IPS DF 4.7 (cell line): ENCODE measurements around the gene GRIPAP1.
"Not testable (repeated sequence)": the region's sequence is repeated elsewhere in the genome, so short reads cannot be mapped to it uniquely, and the experiment has no call there.

Source experiments
- DNase-seq: peaks from one replicate; pipeline ENCODE4 v3.0.0-alpha.2; 2013; ENCODE audit warnings: low spot score; ENCODE audit errors: extremely low read depth

GRIPAP1 gene

DNA sequence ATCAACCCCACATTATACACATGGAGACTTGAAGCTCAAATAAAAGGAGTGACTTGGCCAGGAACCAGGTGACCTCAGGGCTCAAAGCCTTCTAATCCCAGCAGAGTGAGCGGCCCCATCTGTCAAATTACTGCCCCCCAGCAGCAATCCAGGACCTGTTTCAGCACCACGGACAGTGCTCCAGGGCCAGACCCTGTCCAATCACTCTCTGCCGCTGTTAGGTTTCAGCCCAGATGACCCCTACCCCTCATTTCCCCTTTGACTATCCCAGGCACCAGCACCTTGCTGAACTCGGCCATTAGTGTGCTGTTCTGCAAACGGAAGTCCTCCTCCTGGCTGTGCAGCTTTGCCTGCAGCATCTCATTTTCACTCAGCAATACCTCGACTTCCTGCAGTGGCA is 5.1 kb downstream of the GRIPAP1 start:
- no peak for DNase-seq

DNA sequence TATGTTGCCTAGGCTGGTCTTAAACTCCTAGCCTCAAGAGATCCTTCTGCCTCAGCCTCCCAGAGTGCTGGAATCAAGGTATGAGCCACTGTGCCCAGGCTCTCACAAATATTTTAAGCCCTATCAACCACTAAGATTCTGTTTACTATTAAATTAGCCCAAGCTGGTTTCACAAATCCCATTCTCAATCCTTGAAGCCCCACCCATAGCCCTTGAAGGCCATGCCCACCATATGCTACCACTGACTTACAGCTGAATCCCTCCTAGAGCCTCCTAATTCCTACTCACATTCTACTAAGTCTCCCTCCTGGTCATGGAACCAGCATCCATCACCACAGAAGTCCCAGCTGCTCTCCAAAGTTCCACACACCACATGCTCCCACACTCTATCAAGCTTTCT is 9.7 kb downstream of the GRIPAP1 start:
- no peak for DNase-seq

DNA sequence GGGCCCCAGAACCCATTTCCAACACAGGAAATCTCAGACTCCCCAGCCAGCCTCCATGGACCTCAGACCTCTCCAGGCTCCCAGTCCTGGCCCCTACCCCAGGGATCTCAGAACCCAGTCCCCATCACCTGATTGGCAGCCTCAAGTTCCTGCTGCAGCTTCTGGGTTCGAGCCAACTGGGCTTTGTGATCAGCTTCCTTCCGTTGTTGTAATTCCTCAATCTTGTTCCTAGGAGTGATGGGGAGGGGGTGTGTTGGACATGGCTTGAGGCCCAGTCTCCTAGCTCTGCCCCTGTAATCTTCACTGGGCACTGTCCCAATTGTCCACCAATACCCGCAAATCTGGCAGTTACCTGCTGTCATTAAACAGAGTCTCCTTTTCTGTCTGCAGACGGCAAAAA is 12.6 kb downstream of the GRIPAP1 start:
- DNase-seq: no peak

DNA sequence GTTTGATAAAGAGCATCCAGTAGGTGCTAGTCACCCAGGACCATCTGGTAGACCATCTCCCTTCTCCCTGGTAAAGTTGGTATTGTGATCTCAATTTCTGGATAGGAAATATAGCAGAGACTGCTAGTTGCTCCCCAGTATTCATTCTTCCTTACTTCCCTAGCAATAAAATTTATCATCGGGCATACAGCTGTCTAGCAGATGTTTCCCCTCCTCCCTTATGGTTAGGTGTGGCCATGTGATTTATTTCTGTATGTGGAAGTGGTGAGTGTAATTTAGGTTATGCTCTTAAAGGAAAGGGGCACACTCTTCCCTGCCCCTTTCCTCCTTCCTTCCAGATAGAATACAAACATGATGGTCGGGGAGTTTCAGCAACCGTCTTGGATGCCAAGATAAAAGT is 18.2 kb downstream of the GRIPAP1 start:
- no peak for DNase-seq

DNA sequence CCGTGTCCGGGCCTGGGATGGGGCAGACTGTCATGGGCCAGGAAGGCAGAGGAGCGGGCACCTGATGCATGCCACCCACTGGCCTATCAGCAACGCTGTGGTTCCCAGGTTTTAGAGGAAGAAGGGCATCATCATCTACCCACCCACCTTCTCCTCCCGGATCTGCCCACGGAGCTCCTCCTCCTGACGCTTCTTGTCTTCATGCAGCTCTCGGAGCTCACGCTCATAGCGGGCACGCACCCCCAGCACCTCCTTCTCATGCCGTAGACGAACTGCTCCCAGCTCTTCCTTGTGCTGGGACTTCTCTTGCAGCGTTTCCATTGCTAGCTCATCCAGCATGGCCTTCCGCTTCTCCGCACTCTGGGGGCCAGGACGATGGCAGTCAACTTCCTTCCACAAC is 19.0 kb downstream of the GRIPAP1 start:
- no peak for DNase-seq

DNA sequence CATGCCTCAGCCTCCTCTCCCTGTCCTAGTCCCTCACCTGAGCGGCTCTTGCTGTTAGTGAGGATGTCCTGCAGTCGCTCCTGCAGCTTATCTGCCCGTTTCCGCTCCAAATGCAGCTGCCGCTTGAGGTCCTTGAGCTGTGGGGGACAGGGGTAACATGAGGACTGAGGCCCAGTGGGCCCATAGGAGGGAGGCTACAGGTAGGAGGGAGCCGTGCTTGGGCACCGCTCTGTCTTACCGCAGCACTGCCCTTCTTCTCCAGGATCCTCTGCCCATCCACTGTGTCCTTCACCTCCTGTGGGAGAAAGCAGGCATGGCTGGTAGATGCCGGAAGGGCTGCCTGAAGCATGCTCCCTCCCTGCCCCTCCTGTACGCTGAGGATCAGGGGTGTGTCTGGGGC is 20.9 kb downstream of the GRIPAP1 start:
- DNase-seq: no peak

DNA sequence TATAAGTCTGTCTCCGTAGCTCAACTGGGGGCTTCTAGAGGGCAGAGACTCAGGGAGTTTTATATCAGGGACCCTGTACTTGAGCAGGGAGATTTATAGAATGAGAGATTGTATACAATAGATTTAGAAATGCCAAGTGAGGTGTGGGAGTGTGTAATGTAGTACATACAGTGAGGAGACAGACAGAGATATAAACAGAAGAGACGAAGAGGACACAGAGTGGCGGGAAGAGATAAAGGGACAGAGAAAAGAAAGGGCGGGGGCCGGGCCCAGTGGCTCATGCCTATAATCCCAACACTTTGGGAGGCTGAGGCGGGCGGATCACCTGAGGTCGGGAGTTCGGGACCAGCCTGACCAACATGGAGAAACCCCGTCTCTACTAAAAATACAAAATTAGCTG is 21.7 kb downstream of the GRIPAP1 start:
- not testable (repeated sequence) for DNase-seq

- DNase-seq: no peak
Measured at GRCh38 chrX:48978226-48978625, 23.8 kb downstream of the GRIPAP1 start.

- DNase-seq: no peak
Measured at GRCh38 chrX:48976086-48976485, 26.0 kb downstream of the GRIPAP1 start.

DNA sequence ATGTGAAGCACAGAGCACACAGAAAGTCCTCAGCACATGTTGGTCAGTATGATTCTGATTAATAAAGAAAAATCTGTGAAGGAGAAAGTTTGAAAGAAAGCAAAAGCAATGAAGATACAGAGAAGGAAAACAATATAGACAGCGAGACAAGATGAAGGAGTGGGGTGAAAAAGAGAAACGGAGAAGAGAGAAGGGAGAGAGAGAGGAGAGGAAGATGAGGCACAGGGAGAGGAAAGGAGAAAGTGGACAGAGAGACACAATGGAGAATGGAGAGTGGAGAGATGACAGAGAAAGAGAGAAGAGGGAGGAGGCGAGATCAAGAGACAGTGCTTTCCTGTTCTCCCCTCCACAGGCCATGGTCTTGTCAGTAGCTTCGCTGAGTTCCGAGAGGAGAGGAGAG is 26.5 kb downstream of the GRIPAP1 start:
- no peak for DNase-seq

DNA sequence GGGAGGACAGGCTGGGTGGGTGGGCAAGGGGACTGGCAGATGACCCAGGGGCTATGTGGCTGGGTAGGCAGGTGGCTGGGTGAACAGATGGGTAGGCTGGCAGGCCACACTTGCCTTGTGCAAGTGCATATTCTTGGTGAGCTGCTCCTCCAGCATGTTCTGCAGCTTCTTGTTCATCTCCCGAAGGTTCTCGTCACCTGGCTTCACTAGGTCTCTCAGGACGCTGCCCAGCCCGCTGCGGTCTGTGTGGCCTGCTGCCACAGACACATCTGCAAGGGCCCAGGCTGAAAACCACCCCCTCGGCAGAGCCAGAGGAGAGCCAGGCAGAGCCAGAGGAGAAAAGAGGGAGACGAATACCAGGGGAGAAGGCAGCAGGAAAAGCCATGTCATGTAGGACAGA is 27.0 kb downstream of the GRIPAP1 start:
- DNase-seq: no peak

GRCh38 chrX:48974574-48974973 is 27.5 kb downstream of the GRIPAP1 start:
- DNase-seq: no peak

GRCh38 chrX:48974033-48974432 is 28.0 kb downstream of the GRIPAP1 start:
- DNase-seq: no peak

- DNase-seq: no peak
Measured at GRCh38 chrX:48972220-48973164, 29.6 kb downstream of the GRIPAP1 start.

- no peak for DNase-seq
Measured at GRCh38 chrX:48971249-48972219, 30.5 kb downstream of the GRIPAP1 start, which contains the start of gene KCND1. Gene KCND1, minus strand, starts transcription at chrX:48971844. Its CDS starts 1,573 bp downstream, at chrX:48970271.

- DNase-seq: no peak
Measured at GRCh38 chrX:48969471-48969870, 32.6 kb downstream of the GRIPAP1 start.

GRCh38 chrX:48968377-48968776 is 33.7 kb downstream of the GRIPAP1 start:
- no peak for DNase-seq

DNA sequence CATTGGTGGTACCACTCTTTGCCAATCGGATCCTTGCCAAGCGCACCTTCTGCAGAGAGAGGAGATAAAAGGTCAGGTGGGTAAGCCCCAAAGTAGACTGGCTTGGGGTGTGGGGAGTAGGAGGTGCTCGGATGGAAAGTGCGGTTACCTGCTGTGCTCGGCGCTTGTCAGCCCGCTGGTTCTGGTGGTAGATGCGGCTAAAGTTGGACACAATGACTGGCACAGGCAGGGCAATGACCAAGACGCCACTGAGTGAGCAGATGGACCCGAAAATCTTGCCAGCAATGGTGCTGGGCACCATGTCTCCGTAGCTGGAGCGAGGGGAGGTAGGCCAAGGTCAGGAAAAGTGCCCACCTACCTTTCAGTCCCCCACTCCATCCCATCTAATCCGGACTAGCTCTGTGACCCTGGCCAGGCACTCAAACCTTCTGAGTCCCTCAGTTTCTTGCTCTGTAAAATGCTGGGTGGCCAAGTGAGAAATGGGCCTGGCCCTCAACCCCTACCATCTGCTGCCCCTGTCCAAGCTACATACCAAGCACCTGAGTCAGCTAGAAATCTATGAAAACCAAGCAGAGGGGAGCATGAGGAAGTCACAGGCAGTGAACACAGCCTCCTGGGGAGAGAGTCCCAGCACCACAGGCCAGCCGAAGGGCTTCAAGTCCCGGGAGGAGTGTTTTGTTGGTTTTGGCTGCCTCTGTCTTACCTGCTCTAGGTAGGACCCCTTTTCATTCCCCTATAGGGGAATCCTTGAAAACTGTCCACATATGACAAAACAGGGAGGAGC is 35.1 kb downstream of the GRIPAP1 start:
- no peak for DNase-seq

- no peak for DNase-seq
Measured at GRCh38 chrX:48965959-48966358, 36.1 kb downstream of the GRIPAP1 start.

DNA sequence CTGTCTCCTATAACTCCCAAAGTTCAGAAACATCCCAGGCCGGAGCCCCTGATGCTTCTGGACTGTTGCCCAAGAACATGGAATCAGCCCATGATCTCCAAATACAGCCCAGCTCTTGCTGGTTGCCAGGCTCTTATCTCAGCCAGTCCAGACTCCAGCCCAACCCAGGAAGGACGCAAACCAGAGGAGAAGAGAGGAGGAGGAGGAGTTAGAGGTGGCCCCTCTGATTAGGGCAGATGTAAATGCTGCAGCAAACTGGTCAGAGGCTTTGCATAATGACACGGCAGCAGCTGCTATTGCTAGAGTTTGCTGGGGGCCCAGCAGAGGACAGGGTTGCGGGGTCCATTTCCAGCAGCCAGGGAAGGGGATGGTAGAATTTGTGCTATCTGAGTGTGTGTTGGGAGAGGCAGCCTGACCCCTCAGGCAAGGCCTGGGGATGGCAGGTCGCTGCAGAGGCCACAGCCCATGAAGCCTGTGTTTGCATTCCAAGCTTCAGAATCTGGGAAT is 40.4 kb downstream of the GRIPAP1 start:
- DNase-seq: no peak

DNA sequence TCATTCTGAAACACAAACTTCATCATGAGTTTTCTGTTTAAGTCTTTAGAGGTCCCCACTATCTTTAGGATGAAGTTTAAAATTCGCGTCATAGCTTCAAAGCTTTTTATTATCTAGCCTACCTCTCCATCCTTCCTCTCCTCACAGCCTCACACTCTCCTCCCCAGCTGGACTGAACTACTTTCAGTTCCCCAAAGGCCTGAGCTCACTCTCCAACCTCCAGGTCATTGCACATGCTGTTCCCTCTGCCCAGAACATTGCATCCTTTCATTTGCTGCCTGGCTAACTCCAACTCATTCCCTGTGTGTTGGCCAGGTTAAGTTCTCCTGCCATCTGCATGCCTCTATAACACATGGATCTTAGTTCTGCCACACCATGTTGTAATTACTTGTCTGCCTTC is 41.8 kb downstream of the GRIPAP1 start:
- no peak for DNase-seq
